NCI-H146 treated with DMSO at 0.1 percent for 48 hours (cell line): Measurements from ENCODE around the gene ACE.
"Not testable (repeated sequence)": the region's sequence is repeated elsewhere in the genome, so short reads cannot be mapped to it uniquely, and the experiment has no call there.

Experiments
- DNase-seq: peaks from one replicate; lab custom pipeline; 2025; ENCODE audit not compliant: unreplicated experiment; lab: John Stamatoyannopoulos, UW

Gene ACE

GRCh38 chr17:63443053-63443452 is 33.8 kb upstream of the ACE start:
- no peak for DNase-seq

GRCh38 chr17:63444457-63444856 is 32.4 kb upstream of the ACE start:
- no peak for DNase-seq

DNA sequence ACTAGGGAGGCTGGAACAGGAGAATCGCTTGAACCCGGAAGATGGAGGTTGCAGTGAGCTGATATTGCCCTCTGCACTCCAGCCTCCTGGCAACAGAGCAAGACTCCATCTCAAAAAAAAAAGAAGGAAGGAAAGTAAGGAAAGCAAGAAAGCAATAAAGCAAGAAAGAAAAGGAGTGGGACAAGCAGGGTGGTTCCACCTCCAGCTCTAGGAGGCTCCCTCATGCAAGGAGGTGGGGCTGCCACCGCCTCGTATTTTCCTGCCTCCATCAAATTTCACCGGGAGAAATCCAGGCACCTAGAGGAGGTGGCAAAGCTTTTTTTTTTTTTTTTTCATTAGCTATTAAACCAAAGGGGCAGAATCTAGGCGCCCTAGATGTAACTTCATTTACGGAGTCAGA is 31.8 kb upstream of the ACE start:
- no peak for DNase-seq

GRCh38 chr17:63445571-63445953 is 31.3 kb upstream of the ACE start:
- no peak for DNase-seq

- DNase-seq: peak; percentile 46
Observed at GRCh38 chr17:63445954-63446752, 30.7 kb upstream of the ACE start, which contains the start of gene CYB561. CYB561 (minus strand) TSS chr17:63446306; CDS start chr17:63437547, 8,759 bp downstream.

GRCh38 chr17:63446753-63447470 is 29.9 kb upstream of the ACE start:
- peak; percentile 71 for DNase-seq

GRCh38 chr17:63447471-63448009 is 29.3 kb upstream of the ACE start:
- peak; percentile 62 for DNase-seq

DNA sequence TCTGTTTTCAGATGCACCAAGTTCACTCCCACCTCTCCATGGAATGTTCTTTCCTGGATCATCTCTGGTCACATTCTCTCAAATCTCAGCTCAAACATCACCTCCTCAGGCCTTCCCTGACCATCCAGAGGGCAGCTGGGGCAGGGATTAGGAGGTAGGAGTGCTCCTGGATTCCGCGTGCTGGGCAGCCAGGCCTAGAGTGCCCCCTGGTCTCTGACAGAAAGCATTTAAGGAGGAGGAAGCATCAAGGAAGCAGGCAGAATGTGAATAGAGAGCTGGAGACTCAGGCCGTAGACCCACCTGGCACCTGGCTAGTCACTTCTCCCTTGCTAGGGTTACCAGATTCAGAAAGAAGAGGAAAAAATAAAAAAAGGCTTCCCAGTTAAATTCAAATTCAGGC is 28.2 kb upstream of the ACE start:
- DNase-seq: no peak

- no peak for DNase-seq
Observed at GRCh38 chr17:63450551-63450950, 26.3 kb upstream of the ACE start.

DNA sequence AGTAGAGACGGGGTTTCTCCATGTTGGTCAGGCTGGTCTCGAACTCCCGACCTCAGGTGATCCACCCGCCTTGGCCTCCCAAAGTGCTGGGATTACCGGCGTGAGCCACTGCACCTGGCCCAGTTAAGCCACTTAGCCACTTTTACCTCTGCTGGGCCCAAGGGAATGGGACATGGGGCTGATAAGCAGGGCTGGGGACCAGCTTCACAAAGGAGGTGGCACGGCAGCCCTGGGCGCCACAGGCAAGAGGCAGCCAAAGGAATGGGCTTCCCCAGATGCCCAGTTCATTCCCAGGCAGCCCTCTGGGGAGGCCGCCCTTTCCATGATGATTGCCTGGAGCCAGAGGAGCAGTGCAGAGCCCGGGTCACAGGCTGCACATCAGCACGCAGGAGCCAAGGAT is 25.7 kb upstream of the ACE start:
- no peak for DNase-seq

DNA sequence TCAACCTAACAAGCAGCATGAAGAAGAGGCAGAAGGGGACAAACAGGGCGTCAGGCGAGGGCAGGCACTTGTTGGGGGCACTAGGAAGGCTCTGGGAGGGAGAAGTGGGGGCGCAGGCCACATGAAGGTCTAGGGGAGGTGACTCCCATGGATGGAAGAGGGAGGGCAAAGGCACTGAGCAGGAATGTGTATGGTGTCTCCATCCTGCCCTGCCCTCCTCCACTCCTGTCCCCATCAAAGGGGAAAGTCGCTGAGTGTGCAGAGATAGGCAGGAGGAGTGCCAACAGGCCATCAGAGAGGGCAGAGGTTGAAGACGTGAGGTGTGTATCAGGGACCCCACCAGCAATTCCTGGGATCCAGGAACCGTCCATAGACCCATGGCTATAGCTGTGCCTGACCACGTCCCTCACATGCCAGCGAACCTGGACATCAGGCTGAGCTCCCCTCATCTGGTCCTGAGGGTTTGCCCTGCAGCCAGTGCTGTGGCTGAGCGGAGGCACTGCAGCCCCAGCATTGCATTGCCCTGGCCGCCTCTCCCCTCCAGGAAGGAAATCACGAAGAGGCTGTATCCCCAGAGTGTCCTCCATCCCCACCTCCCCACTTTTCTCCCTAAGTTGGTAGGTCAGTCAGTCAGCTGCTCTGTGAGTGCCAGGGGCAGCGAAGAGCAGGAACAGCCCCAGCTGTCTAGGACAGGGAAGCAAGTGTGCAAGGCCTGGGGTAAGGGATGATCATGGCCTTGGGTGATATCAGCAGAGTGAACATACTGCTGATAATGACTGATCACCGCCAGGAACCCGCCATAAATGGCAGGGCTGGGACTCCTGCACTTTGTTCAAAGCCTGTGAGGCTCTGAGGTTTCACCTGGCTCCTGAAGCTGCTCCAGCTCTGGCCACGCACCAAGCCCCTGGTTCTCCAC is 24.6 kb upstream of the ACE start:
- DNase-seq: no peak

- DNase-seq: no peak
Observed at GRCh38 chr17:63452962-63453551, 23.8 kb upstream of the ACE start.

GRCh38 chr17:63454357-63454756 is 22.5 kb upstream of the ACE start:
- not testable (repeated sequence) for DNase-seq

GRCh38 chr17:63454915-63455314 is 21.9 kb upstream of the ACE start:
- no peak for DNase-seq

DNA sequence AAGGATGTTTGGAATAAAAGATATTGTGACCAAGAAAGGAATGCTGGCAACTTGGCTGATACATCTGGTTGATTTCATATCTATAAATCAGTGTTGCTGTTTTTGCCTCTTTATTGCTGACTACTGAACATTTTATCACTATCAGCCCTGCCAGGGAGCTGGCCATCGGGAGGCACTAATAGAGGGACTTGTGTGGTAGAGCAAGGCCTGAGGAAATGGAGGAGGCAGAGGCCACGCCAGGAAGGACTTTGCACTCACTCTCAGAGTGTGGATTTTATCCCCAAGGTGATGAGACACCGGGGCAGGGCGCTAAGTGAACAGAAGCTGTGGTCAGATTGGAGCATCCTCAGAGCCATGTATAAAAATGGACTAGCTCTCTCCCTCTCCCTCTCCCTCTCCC is 21.4 kb upstream of the ACE start:
- DNase-seq: no peak

DNA sequence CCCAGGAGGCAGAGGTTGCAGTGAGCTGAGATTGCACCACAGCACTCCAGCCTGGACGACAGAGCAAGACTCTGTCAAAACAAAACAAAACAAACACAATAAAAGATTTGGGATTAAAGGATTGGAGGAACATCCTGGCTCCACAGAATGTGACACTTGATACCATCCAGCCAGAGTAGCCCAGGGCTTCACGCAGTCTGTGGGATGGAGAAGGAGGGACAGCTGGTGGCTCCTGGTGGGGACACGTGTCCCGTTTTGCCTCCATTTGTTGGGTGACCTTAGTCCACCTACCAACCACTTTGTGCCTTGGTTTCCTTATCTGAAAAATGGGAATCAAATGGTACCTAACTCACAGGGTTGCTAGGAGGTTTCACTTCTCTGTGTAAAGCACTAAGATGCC is 18.4 kb upstream of the ACE start:
- DNase-seq: no peak

DNA sequence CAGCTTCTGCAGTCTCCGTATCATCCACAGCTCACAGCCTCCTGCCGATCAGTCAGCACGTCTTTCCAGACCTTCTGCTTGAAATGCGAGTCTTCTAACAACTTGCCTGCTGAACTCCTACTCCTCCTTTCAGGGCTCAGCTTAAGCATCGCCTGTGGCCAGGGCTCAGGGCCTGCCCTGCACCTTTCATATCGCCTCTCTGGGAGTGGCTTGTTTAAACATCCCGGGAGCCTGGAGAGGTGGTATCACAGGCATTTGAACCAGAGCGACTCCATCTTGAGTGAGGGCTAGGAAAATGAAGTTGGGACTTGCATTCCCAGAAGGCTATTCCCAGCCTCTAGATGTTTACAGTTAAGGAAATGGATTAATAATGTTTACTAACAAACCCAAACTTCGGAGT is 16.8 kb upstream of the ACE start:
- DNase-seq: no peak

DNA sequence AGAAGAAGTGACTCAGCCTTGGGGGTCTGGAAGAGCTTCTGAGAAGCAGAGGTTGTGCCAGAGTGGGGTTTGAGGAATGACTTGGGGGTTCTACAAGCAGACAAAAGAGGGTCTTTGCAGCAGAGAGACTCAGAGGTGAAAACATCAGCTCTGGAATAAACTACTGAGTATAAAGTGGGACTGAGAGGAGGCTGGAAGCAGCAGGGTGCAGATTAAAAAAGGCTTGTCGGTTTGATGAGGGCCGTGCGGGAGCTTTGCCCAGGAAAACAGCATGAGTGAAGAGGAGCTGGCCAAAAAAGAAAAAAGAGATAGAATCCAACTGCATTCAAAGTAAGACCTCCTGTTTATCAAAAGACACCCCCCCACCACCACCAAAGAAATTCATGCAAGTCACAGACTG is 13.1 kb upstream of the ACE start:
- DNase-seq: no peak

GRCh38 chr17:63464691-63465236 is 12.1 kb upstream of the ACE start:
- DNase-seq: no peak

GRCh38 chr17:63468099-63468498 is 8.8 kb upstream of the ACE start:
- not testable (repeated sequence) for DNase-seq
